IPS DF 4.7 (cell line): ENCODE data around the gene MMD.
"Not testable (repeated sequence)": the region's sequence is repeated elsewhere in the genome, so short reads cannot be mapped to it uniquely, and the experiment has no call there.

Experiments used
- DNase-seq: peaks from one replicate; pipeline ENCODE4 v3.0.0-alpha.2; 2013; ENCODE audit warnings: low spot score; ENCODE audit errors: extremely low read depth

Gene MMD, protein sequence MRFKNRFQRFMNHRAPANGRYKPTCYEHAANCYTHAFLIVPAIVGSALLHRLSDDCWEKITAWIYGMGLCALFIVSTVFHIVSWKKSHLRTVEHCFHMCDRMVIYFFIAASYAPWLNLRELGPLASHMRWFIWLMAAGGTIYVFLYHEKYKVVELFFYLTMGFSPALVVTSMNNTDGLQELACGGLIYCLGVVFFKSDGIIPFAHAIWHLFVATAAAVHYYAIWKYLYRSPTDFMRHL

GRCh38 chr17:55421179-55421934 is at the start of gene MMD:
TSS of gene MMD (minus strand) at chr17:55421835. CDS start at chr17:55421695, 140 bp downstream.
- DNase-seq = no peak

- DNase-seq = peak; percentile 62
These were observed 45.0 kb upstream of the MMD start for GRCh38 chr17:55466671-55467070.

- not testable (repeated sequence) for DNase-seq
These were observed 44.1 kb upstream of the MMD start for GRCh38 chr17:55465771-55466170.

GRCh38 chr17:55463600-55463999 is 42.0 kb upstream of the MMD start:
- no peak for DNase-seq

DNA sequence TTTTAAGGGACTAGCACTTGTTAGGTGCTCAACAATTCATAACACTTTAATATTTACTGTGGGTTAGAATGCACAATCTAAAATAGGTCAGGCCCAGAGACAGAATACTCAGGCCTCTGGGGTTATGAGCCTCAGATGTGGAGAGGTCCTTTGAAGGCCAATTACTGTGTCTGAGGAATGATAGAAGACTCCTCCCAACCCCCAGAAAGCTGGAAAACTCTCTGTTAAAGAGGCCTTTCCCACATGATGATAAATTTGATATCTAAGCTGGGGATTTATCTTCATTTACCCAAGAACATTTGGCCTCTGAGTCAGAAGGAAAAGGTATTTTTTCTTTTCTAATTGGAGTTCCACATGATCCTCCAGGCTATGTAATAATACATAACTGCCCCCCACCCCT is 41.1 kb upstream of the MMD start:
- no peak for DNase-seq

DNA sequence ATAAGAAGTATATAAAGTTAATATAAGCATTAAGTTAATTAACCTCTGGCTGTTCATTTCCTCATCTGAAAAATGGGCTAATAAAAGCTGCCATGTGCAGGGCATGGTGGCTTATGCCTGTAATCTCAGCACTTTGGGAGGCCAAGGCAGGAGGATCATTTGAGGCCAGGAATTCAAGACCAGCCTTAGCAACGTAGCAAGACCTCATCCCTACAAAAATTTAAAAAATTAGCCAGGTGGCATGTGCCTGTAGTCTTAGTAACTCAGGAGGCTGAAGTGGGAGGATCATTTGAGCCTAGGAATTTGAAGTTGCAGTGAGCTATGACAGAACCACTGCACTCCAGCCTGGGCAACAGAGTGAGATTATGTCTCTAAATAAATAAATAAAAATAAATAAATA is 40.6 kb upstream of the MMD start:
- no peak for DNase-seq

GRCh38 chr17:55458978-55459377 is 37.3 kb upstream of the MMD start:
- DNase-seq = no peak

GRCh38 chr17:55458287-55458900 is 36.8 kb upstream of the MMD start:
- no peak for DNase-seq

- no peak for DNase-seq
These were observed 34.9 kb upstream of the MMD start for GRCh38 chr17:55456307-55457240.

GRCh38 chr17:55454906-55455474 is 33.4 kb upstream of the MMD start:
- no peak for DNase-seq

DNA sequence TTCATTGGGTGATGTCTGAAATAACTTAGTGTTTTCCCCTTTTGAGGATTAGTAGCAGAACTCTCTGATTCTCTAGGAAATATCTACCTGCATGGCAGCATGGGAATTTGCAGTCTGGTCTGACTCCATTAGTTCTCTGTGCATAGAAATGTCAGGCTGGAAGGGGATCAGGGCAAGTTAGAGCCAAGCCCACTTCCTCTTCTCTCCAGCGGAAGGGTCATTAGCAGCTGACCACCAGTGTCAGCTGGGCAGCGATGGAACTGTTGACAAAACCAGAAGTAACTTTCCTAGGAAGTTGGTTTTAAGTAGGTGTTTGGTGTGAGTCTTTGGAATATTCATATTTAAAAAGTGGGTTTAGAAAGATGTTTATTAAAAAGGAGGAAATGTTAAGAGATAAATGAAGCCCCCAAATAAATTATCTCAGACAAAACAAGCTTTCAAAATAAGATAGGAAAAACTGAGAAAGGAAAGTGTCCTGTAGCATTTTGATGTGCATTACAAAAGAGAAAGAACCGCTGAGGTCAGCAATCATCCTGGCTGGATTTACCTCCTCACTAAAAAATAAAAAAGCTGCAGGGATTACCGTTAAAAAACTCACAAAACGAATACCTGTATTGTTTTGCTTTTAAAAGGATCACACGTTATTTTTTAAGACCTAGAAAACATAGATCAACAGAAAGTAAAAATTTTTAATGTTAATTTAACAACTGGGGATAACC is 32.4 kb upstream of the MMD start:
- DNase-seq = no peak

- DNase-seq = no peak
These were observed 30.6 kb upstream of the MMD start for GRCh38 chr17:55452139-55452790.

DNA sequence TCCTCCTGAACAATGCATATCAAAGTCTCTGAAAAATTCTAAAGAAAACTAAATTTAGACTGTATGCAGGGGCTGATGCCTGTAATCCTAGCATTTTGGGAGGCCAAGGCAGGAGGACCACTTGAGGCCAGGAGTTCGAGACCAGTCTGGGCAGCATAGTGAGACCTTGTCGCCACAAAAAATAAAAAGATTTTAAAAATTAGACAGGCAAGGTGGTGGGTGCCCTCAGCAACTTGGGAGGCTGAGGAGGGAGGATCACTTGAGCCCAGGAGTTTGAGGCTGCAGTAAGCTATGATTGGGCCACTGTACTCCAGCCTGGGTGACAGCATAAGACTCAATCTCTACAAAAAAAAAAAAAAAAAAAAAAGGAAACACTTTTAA is 30.1 kb upstream of the MMD start:
- no peak for DNase-seq

DNA sequence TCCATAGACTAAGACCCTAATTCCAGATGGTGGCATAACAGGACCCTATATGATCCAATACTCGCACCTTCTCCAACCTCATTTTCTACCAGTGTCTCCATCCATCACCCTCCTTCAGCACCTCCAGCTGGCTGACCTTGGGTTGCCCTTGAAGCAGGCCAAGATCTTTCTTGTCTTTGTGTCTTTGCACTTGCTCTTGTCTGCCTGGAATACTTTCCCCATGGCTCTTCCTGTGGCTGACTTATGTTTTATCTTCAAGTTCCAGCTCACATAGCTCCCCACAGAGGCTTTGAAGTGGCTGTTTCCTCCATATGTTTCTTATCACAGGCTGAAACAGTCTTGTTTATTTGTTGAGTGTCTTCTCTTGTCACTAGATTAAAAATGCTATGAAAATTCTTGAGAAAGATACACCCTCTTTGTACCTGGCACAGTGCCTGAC is 29.6 kb upstream of the MMD start:
- DNase-seq = no peak

DNA sequence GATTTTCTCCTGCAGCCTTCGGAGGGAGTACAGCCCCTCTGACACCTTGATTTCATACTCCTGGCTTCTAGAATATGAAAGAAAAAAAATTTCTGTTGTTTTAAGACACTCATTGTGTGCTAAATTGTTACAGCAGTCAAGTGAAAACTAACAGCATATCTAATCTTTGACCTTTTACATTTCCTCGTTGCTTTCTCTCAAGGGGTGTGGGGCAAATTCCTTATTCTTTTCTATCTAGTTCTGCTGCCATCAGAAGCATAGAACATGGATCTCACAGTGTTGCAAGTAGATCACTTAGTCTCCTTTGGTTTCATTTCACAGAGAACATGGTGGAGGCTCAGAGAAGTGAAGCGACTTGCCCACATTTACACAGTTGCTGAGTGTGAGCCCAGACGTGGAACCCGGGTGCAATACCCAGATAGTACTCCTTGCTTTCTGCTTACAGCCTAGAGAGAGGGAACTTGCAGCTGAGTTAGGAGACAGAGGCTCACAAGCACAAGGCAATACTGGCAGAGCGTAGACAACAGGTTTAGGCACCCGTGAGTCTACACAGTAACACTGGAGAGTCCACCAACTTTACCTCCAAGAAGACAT is 28.7 kb upstream of the MMD start:
- no peak for DNase-seq

DNA sequence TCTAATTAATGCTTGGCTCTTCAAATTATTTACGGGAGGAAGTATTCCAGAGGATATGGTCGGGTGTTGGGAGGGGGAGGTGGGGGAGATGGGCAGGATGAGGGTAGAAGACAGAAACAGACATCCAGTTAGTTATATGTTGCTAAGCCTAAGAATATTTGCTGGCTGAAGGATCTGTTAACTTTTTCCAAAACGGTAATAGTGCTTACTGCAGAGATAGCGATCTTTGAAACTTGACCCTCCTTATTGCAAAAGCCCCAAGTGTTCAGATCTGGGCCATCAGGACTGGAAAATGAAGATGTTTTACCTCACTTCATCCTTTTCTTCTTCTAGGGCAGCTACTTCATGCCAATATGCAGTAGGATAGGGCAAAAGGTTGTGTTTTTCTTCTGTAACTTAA is 27.0 kb upstream of the MMD start:
- DNase-seq = no peak

DNA sequence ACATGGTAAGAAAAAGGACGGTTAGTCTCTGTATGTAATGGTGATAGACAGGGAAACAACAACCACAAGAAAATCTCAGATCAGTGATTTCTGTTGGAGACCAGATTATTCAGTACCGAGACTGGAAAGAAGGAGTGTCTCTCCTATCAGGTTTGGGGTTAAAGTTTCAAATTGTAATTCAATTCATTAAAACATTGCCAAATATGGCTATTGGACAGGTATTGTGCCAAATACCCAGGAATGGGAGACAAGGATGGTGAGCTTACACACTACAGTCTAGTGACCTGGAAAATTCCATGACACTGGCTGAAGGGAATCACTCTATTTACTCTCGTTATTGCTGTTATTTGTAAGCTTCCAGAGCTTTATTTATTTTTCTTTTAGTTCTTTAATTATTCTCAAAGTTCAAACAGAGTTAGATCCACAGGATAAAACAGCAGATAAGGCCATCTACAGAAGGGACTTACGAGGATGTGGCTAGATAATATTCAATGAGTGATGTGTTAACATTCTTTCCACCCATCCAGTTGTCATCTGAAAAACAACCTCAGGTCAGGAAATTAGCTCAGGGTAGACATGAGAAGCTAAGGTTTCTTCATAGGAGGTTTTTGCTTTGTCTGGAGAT is 25.1 kb upstream of the MMD start:
- DNase-seq = no peak

DNA sequence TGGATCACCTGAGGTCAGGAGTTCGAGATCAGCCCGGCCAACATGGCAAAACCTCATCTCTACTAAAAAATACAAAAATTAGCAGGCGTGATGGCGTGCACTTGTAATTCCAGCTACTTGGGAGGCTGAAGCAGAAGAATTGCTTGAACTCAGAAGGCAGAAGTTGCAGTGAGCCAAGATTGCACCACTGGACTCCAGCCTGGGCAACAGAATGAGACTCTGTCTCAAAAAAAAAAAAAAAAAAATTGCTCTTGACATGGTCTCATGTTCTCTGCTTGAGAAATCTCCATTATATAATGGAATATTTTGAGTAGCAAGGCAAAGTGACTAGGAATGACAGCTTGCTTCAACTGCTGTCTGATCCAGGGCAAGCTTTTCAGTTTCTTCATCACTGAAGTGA is 24.4 kb upstream of the MMD start:
- DNase-seq = not testable (repeated sequence)
